22Rv1 (cell line): ENCODE results near the gene NTNG1.

Experiments used
- ZFX ChIP-seq: fragments of 450-650 bp; IDR thresholded peaks from 2 replicates; pipeline ENCODE4 v1.6.1; 2017; ENCODE audit warnings: antibody characterized with exemption, borderline replicate concordance
- TF ChIP-seq, protein P1 (sequence below): fragments of 450-650 bp; IDR thresholded peaks from 2 replicates; pipeline ENCODE4 v1.5.1; 2017; ENCODE audit warnings: mild to moderate bottlenecking

DNA sequence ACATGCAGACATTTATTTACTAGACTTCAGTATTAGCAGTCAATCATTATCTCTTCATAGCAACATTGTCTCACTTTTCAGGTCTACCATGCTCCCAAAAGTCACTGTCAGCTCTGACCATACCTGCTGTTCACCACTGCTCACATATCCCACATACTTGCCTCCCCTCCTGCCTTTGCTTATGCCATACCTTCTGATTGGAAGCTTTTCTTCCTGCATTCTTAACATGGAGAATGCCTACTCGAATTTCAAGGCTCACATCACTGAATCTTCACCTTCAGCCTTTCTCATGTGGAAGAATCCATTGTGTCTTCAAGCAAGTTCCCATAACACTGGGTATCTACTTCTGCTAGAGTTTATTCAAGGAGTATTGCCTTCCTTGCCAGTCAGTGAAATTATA lies 135.4 kb downstream of the NTNG1 start:
- TF ChIP-seq, protein P1, sequence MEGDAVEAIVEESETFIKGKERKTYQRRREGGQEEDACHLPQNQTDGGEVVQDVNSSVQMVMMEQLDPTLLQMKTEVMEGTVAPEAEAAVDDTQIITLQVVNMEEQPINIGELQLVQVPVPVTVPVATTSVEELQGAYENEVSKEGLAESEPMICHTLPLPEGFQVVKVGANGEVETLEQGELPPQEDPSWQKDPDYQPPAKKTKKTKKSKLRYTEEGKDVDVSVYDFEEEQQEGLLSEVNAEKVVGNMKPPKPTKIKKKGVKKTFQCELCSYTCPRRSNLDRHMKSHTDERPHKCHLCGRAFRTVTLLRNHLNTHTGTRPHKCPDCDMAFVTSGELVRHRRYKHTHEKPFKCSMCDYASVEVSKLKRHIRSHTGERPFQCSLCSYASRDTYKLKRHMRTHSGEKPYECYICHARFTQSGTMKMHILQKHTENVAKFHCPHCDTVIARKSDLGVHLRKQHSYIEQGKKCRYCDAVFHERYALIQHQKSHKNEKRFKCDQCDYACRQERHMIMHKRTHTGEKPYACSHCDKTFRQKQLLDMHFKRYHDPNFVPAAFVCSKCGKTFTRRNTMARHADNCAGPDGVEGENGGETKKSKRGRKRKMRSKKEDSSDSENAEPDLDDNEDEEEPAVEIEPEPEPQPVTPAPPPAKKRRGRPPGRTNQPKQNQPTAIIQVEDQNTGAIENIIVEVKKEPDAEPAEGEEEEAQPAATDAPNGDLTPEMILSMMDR, result no peak
- TF ChIP-seq ZFX, result no peak
